GOT3 (cell line): Measurements from ENCODE around the gene CDS2.
"Not testable (repeated sequence)": the region's sequence is repeated elsewhere in the genome, so short reads cannot be mapped to it uniquely, and the experiment has no call there.

Experiments
- DNase-seq: peaks from one replicate; lab custom pipeline; 2025; ENCODE audit warnings: mixed read lengths; lab: John Stamatoyannopoulos, UW

CDS2 gene

DNA sequence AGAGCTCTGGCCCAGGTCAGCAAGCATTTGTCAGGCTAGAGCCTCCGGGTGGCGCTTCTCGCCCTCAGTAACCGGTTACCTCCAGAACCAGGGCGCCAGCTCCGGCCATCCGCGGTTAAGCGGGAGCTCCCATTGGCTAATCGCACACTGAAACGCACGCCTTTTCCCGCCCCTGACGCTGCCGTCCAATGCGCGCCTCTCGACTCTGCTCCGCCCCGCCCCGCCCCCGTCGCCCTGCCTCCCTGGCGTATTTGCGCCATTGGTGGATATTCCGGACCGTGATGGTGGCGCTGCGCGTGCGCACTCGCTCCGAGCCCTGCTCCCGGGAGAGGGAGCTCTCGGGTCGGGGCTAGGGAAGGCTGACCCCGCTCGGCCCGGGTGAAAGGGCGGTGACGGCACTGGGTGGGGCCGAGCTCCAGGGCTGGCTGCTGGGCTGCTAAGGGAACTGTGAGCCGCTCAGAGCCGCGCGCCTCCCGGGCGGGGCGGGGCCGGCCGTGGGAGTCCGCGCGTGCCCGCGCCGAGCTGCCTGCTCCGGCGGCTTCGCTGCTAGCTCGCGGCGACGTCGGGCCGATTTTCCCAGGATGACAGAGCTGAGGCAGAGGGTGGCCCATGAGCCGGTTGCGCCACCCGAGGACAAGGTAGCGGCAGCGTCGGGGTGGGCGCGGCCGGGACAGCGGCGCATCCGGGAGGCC lies at the start of gene CDS2:
CDS2 (plus strand) TSS at position 497 of the 692 bp plus-strand sequence; CDS start at position 582, 85 bp downstream.
- DNase-seq, result peak; percentile 99

DNA sequence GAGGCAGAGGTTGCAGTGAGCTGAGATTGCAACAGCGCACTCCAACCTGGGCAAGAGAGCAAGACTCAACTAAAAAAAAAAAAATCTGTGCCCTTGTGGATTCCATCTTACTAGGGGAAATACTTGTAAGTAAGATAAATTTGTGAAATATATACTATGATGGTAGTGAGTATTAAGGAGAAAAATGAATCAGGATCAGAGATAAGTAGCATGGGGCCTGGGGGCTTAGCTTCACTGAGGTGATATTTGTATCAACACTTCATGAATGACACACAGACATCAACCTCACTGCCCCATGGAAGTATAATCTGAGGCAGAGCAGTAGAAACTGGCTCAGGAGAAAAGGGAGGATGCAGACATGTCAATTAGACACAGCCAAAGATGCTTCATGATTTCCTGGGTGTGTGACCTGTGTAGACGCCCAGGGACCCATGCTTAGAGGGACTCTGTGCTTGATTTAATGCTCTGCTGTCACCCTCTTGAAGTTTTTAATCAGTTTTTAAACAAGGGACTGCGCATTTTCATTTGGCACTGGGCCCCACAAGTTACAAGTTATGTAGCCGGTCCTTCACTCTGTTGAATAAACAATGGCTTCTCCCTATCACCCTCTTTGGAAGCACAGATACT lies 48.9 kb upstream of the CDS2 start:
- DNase-seq, result no peak

DNA sequence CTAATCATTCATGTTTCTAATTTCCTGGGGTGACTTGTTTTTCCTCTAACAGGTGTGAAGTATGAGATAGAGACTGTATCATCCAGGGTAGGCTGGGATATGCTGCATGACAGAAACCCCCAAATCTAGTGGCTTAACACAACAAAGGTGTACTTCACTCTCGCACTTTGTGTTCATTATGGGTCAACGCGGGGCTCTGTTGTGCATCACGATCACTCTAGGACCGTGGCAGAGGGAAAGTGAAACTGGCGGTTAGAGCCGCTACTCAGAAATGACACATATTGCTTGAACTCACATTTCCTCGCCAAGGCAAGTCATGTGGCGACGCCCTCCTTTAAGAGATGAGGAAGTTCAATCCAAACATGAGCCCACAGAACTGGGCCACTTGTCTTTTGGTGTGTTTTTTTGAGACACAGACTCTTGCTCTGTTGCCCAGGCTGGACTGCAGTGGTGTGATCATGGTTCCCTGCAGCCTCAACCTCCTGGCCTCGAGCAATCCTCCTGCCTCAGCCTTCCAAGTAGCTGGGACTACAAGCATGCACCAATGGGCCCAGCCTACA lies 48.3 kb upstream of the CDS2 start:
- peak; percentile 60 for DNase-seq

DNA sequence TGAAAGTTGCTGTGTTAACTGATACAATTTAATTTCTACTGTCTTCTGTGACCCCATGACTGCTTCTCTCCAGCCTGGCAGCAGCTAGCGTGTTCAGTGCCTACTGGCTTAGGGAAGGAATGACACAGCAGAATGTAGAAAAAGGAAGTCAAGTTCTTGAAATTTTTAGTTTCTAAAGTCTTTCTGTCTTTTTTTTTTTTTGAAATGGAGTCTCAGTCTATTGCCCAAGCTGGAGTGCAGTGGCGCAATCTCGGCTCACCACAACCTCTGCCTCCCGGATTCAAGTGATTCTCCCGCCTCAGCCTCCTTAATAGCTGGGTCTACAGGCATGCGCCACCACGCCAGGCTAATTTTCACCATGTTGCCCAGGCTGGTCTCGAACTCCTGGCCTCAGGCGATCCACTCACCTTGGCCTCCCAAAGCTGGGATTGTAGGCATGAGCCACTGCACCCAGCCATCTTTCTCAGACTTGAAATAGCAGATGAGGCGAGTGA lies 46.4 kb upstream of the CDS2 start:
- DNase-seq, result no peak

DNA sequence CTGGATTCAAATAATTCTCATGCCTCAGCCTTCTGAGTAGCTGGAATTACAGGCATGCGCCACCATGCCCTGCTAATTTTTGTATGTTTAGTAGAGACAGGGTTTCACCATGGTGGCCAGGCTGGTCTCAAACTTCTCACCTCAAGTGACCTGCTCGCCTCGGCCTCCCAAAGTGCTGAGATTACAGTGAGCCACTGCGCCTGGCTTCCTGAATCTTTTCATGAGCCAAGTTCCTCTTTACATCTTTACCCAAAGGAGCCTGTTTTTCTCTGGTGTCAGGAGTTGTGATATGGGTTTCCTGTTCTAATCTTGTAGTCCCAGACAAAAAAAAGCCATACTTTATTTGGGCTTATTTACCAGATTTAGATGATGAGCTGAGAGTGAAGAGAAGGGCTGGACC lies 41.4 kb upstream of the CDS2 start:
- no peak for DNase-seq

DNA sequence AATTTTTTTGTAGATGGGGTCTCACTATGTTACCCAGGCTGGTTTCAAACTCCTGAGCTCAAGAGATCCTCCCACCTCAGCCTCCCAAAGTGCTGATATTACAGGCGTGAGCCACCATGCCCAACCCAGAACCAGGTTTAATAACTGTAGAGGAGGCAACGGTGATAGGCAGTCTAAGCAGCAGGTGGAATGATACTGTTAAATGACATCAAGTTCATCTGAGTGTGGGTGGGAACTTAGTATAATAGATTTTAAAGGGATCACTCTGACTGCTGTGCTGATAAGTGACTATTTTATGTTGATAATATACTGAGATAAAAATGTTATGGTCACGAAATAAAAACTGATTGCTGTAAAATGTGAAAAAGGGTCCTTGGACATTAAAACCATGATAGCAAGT lies 38.1 kb upstream of the CDS2 start:
- DNase-seq, result no peak

DNA sequence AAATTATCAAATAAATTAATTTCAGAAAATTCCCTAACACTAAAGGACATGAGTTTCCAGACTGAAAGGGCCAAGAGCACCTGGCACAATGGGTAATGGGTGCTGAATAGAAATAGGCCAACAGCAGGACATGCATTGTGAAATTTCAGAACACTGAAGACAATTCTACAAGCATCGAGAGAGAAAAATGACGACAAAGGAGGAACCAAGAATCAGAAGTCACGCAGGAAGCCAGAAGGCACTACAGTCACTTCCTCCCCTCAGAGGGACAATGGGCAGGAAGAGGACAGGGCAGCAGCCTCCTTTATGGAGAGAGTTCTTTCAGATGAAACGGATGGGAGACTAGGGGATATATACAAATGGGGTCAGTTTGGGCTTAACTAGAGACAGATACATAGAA lies 36.6 kb upstream of the CDS2 start:
- no peak for DNase-seq

DNA sequence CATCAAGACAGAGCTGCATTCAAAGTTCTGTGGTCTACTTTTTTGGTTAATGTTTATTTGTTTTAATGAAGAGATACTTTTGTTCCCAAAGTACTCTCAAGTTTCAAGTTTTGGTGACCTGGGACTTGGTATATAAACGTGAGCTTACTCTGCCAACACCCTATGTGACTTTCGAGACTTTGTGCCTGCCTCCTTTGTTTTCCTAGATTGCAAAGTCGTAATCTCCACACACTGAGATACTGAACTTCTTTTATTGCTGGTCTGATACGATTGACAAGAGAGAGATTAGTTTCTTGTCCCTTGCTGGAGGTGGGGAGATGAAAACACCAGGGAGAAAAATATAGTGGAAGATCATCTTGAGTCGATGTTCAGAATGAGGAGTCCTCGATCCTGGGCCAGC lies 34.9 kb upstream of the CDS2 start:
- DNase-seq, result no peak

DNA sequence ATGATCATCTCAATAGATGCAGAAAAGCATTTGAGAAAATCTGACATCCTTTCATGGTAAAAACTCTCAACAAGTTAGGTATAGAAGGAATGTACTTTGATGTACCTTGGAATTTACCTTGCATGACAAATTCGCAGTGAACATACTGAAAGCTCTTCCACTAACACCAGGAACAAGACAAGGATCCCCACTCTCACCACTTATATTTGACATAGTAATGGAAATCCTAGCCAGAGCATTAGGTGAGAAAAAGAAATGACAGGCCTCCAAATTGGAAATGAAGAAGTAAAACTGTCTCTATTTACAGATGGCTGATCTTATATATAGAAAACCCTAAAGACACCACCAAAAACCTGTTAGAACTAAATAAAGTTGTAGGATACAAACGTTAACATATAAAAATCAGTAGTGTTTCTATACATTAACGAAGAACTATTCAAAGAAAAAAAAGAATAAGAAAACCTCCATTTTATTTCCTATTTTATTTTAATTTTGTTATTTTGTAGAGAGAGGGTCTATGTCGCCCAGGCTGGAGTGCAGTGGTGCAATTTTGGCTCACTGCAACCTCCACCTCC lies 34.0 kb upstream of the CDS2 start:
- DNase-seq, result no peak

DNA sequence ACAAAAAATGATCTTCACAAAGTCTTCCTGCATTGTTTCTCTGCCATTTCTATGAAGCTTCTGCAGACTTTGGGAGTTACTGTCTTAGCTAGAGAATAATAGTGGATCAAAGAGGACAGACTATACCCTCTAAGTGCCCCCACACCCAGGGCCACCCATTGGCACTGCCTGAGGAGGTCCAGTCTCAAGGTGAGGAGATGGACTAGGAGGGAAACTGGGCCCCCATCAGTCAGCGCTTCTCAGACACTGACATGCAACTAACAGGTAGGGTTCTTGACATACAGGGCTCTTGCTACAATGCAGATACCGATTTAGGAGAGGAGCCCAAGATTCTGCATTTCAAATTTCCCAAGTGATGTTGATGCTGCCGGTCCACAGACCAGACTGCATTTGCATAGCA lies 31.4 kb upstream of the CDS2 start:
- DNase-seq, result no peak

DNA sequence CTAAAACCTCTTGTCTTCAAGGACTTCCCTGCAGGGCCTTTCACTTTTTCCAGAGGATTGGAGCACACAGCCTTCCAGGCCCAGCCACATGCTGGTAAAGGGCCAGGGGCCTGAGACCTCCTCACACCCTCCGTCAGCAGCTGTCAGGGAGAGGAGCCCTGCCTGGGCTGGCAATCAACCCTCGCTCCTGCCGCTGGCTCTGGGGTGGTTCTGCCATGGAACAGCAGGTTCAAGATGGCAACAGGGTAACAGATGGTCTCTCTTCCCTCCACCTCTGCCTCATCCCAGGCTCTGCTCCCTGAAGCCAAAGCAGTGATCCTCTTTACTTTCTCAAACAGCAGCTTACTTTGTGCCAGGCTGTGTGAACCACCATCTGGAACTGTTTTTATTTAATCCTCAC lies 30.9 kb upstream of the CDS2 start:
- DNase-seq, result no peak

DNA sequence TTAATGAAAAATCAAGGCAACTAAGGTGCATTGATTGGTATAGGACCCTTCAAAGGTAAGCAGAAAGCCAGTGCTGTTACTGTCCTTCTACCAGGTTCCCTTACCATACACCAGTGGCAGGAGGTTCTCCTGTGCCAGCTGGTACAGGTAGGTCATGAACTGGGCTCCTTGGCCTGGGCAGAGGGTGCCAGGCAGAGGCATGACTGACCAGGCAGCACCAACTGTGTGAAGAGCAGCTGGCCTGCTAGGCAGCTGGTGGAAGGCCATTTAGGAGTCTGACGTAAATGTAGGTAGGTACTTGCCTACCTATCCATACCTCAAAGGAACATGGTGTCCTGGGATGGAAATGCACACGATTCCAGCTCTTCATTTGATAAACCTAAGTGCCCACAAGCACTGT lies 30.3 kb upstream of the CDS2 start:
- no peak for DNase-seq

DNA sequence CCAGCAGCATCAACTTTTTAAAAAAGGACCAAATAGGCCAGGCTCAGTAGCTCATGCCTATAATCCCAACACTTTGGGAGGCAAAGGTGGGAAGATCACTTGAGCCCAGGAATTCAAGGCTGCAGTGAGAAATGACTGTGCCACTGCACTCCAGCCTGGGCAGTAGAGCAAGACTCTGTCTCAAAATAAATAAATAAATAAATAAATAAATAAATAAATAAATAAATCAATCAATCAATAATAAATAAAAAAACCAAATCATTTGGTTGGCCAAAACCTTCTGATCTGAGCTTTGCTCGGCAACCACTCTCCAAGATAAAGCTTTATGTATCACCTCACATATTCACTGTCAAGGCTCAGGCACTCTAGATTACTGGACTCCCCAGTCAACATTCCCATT lies 27.8 kb upstream of the CDS2 start:
- DNase-seq, result not testable (repeated sequence)

DNA sequence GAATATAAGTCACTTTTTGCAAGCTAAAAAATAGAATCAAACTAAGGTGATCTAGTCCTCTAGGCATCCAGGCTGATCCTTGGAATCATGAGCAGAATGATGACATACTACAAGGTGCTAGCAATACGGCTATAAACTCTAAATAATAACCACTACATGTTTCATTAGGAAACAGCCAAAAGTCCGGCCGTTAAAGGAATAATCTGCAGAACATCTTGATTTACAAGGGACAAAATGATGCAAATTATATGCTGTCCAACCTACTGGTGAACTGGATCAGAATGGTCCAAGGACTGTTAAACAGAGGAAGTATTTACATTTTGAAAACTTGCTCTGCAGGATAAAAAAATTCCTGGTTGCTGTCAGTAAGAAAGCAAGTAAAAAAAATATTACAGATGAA lies 26.9 kb upstream of the CDS2 start:
- not testable (repeated sequence) for DNase-seq

DNA sequence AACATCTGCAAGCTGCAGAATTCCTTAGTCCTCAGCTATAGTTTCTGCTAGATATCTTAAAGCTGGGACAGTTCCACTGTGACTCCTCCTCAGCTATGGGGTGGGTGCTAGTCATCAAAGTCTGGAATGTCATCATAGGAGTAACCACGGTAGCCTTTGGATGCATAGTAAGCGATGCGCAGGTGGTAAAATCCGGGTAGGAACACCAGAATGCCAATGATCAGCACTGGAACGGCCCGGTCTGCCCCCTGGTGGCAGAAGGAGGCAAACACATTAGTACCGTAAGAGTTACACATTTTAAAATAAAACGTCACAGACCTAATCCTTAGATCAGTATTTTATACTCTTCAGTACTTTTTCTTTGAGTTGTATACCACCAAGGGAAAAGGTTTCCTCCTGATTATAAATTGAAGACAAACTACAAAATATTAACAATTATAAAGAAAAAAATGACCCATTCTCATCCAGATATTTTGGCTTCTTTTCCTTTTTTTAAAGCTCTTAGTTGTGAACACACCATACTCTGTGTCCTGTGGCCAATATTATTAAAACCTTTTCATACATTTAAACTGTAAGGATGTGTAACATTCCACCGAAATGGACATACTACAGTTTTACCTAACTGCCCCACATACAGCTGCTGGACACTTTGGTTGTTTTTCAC lies 26.0 kb upstream of the CDS2 start:
- DNase-seq, result peak; percentile 26

DNA sequence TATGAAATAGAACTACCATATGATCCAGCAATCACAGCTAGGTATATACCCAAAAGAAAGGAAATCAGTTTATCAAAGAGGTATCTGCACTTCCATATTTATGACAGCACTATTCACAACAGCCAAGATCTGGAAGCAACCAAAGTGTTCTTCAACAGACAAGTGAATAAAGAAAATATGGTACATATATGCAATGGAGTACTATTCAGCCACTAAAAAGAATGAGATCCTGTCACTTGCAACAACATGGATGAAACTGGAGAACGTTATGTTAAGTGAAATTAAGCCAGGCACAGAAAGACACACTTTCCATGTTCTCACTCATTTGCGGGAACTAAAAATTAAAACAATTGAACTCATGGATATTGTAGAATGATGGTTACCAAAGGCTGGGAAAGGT lies 22.3 kb upstream of the CDS2 start:
- DNase-seq, result no peak

DNA sequence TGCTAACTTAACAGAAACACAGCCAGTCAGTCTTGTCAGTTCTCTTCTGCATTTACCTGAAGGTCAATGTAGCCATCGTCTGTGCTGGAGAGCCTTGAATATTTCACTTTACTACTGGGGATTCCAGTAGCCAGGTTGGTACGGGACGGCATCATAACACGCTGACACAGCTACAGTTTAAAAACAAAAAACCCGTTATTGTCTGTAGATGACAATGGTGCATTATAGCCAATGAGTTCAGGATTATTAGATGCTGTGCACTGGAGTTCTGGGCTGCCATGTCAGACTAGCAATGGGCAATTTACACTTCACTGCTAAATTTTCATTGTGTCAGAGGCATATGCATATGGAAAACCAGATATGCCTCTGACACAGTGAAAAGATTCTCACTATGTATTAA lies 17.5 kb upstream of the CDS2 start:
- DNase-seq, result no peak

DNA sequence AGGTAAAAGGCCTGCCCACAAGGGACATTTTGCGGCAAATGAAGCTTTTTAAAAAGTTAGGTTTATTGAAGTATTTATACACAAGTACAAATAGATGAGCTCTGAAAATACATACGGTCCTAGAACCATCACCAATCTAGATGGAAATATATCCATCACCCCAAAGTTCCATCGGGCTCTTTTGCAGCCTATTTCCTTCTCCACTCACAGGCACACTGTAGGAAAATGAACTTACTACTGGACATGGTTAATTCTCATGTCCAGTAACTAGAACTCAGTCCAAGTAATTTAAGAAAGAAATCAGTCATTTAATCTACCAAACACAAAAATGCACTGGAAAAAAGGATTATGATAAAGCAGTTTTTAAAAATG lies 13.2 kb upstream of the CDS2 start:
- no peak for DNase-seq

DNA sequence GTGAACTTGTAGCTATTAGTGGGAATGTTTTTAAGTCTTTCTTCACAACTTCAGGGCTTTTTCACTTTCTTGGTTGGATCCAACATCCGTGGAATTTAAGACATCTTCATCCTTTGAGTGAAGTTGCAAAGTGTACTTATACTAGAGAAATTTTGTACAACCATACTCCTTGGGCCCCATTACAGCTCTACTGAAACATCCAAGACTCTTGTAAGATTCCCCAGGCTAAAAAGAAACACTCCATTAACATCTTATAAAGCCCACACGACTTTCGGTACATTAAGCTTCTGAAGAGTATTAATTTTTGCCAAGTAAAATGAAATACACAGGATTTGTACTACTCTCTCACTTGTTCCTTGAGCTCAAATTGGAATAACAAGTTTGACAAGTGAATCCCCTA lies 12.4 kb upstream of the CDS2 start:
- DNase-seq, result no peak

DNA sequence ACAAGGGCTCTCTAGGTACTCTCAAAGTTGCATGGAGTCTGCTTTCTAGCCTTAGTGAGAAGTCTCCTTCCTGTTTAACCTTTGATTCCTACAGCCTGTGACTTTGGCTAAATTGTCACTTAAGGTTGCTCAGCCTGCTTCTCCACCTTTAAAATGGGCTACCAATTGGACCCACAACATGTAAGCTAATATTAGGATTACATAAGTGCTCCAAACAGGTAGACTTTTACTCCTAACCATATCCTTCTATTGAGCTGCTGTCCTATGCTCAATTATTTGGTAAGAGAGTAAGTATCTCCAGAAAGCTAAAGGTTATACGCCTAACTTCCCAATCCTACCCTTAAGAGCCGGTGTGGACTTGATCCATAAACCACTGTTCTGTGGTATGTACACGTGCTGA lies 9.9 kb upstream of the CDS2 start:
- DNase-seq, result no peak

DNA sequence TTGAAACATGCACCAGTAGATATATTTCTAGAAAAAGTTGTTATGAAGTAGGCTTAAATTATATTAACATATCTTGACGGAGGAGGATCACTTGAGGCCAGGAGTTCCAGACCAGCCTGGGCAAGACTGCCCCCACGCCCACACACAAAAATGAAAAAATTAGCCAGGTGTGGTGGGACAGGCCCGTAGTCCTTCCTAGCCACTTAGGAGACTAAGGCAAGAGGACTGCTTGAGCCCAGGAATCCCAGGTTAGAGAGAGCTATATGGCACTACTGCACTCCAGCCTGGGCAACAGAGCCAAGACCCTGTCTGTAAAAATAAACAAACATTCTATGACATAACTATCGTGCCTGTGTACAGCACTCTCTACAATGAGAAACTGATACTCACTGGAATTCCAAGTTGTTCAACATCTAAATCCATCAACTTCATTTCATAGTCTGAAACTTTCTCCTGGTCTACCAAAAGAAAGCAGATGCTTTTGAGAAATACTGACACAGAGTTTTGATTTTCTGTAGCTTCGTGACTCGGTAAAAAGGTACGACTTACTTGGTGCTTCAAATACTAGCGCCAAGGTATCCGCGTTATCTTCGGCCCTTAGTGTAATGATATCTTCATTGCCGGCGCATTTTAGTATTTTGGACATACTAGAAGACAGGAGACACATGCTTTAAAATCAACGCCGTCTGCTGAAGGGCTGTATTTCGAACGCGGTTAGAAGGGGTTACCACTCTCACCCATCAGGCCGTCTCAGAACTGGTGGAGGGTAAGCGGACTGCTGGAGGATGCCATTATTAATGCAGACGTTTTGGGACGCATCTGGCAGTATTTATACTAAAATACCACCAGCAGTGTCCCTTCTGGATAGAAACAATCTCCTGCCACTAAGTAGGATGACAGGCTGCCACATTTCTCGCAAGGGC lies 8.3 kb upstream of the CDS2 start:
- no peak for DNase-seq

DNA sequence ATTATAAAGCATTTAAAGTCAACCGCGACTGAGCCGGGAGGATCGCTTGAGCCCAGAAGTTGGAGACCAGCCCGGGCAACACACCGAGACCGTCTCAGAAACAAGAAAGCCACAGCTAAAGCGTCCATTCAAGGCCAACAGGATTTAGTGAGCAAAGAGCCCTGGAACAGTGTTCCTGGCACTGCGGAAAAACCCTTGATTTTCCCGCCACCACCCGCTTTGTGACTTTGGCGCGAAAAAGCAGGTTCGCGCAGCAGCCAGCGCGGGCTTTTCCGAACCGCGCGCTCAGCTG lies 7.7 kb upstream of the CDS2 start:
- DNase-seq, result no peak
